Measurements from ENCODE around the gene INTS11. TPM values are rescaled to one million over a fixed set of nuclear protein-coding genes. Genes with fewer than 3 reads are reported as not detected.

The INTS11 gene
- total RNA-seq, 1 donor from 2014 or later, result 27.1 TPM

GRCh38 chr1:1281533-1282321 lies 42.7 kb downstream of the INTS11 start:
- Histone ChIP-seq H3K4me3 (ENCODE audit: low read length in 3 of 3) (no peak overlapping the region), H3K36me3 (ENCODE audit: control insufficient read depth in 3 of 3, insufficient read depth in 3 of 3, low read length in 3 of 3) (no peaks in the 10 kb centered on the region), H3K9me3 (ENCODE audit: control insufficient read depth in 3 of 3, low read length in 3 of 3) (no peaks in the 10 kb centered on the region), H3K27me3 (ENCODE audit: control insufficient read depth in 3 of 3, insufficient read depth in 3 of 3, low read length in 3 of 3) (peaks cover 21 to 28% (median 22%) of the 10 kb centered on the region in 3 donors), H3K27ac (ENCODE audit: low read depth, low read length) (no peak overlapping the region), H3K9ac (ENCODE audit: low read depth in 1 of 3, low read length in 3 of 3) (no peak overlapping the region), H3K4me1 (ENCODE audit: control insufficient read depth in 3 of 3, insufficient read depth in 3 of 3, low read length in 3 of 3) (peaks cover 0 to 12% (median 2%) of the 10 kb centered on the region in 3 donors)

- H3K27me3 ChIP-seq (ENCODE audit: control insufficient read depth in 3 of 3, insufficient read depth in 3 of 3, low read length in 3 of 3), result peaks cover 13 to 20% (median 14%) of the 10 kb centered on the region in 3 donors
- H3K27ac ChIP-seq (ENCODE audit: low read depth, low read length), result no peak overlapping the region
- H3K36me3 ChIP-seq (ENCODE audit: control insufficient read depth in 3 of 3, insufficient read depth in 3 of 3, low read length in 3 of 3), result no peaks in the 10 kb centered on the region
- no peak overlapping the region for H3K9ac ChIP-seq (ENCODE audit: low read depth in 1 of 3, low read length in 3 of 3)
- no peak overlapping the region for H3K4me3 ChIP-seq (ENCODE audit: low read length in 3 of 3)
- peaks cover 0 to 12% (median 2%) of the 10 kb centered on the region in 3 donors for H3K4me1 ChIP-seq (ENCODE audit: control insufficient read depth in 3 of 3, insufficient read depth in 3 of 3, low read length in 3 of 3)
- H3K9me3 ChIP-seq (ENCODE audit: control insufficient read depth in 3 of 3, low read length in 3 of 3), result no peaks in the 10 kb centered on the region
Observed at GRCh38 chr1:1280782-1281481, 43.5 kb downstream of the INTS11 start.

- H3K36me3 ChIP-seq (ENCODE audit: control insufficient read depth in 3 of 3, insufficient read depth in 3 of 3, low read length in 3 of 3), result no peaks in the 10 kb centered on the region
- no peaks in the 10 kb centered on the region for H3K9me3 ChIP-seq (ENCODE audit: control insufficient read depth in 3 of 3, low read length in 3 of 3)
- no peak overlapping the region for H3K4me3 ChIP-seq (ENCODE audit: low read length in 3 of 3)
- peaks cover 0 to 4% (median 0%) of the 10 kb centered on the region in 3 donors for H3K27me3 ChIP-seq (ENCODE audit: control insufficient read depth in 3 of 3, insufficient read depth in 3 of 3, low read length in 3 of 3)
- no peak overlapping the region for H3K9ac ChIP-seq (ENCODE audit: low read depth in 1 of 3, low read length in 3 of 3)
- H3K4me1 ChIP-seq (ENCODE audit: control insufficient read depth in 3 of 3, insufficient read depth in 3 of 3, low read length in 3 of 3), result peaks cover 6 to 25% (median 11%) of the 10 kb centered on the region in 3 donors
- H3K27ac ChIP-seq (ENCODE audit: low read depth, low read length), result no peak overlapping the region
Observed at GRCh38 chr1:1279028-1279427, 45.4 kb downstream of the INTS11 start.

- Histone ChIP-seq H3K27me3 (ENCODE audit: control insufficient read depth in 3 of 3, insufficient read depth in 3 of 3, low read length in 3 of 3) (peaks cover 0 to 2% (median 0%) of the 10 kb centered on the region in 3 donors), H3K4me1 (ENCODE audit: control insufficient read depth in 3 of 3, insufficient read depth in 3 of 3, low read length in 3 of 3) (peaks cover 6 to 25% (median 11%) of the 10 kb centered on the region in 3 donors), H3K9me3 (ENCODE audit: control insufficient read depth in 3 of 3, low read length in 3 of 3) (no peaks in the 10 kb centered on the region), H3K4me3 (ENCODE audit: low read length in 3 of 3) (no peak overlapping the region), H3K27ac (ENCODE audit: low read depth, low read length) (no peak overlapping the region), H3K9ac (ENCODE audit: low read depth in 1 of 3, low read length in 3 of 3) (no peak overlapping the region), H3K36me3 (ENCODE audit: control insufficient read depth in 3 of 3, insufficient read depth in 3 of 3, low read length in 3 of 3) (no peaks in the 10 kb centered on the region)
Observed at GRCh38 chr1:1278620-1279019, 45.8 kb downstream of the INTS11 start.

- Histone ChIP-seq H3K9ac (ENCODE audit: low read depth in 1 of 3, low read length in 3 of 3) (no peak overlapping the region), H3K9me3 (ENCODE audit: control insufficient read depth in 3 of 3, low read length in 3 of 3) (no peaks in the 10 kb centered on the region), H3K27me3 (ENCODE audit: control insufficient read depth in 3 of 3, insufficient read depth in 3 of 3, low read length in 3 of 3) (no peaks in the 10 kb centered on the region), H3K36me3 (ENCODE audit: control insufficient read depth in 3 of 3, insufficient read depth in 3 of 3, low read length in 3 of 3) (peaks cover 0 to 3% (median 0%) of the 10 kb centered on the region in 3 donors), H3K4me1 (ENCODE audit: control insufficient read depth in 3 of 3, insufficient read depth in 3 of 3, low read length in 3 of 3) (peaks cover 26 to 36% (median 28%) of the 10 kb centered on the region in 3 donors), H3K4me3 (ENCODE audit: low read length in 3 of 3) (no peak overlapping the region), H3K27ac (ENCODE audit: low read depth, low read length) (no peak overlapping the region)
Observed at GRCh38 chr1:1275836-1276235, 48.6 kb downstream of the INTS11 start.

GRCh38 chr1:1274931-1275431 lies 49.5 kb downstream of the INTS11 start:
- H3K9me3 ChIP-seq (ENCODE audit: control insufficient read depth in 3 of 3, low read length in 3 of 3), result no peaks in the 10 kb centered on the region
- H3K9ac ChIP-seq (ENCODE audit: low read depth in 1 of 3, low read length in 3 of 3), result peak overlapping the region; percentile 74 to 87 (median 81)
- H3K27me3 ChIP-seq (ENCODE audit: control insufficient read depth in 3 of 3, insufficient read depth in 3 of 3, low read length in 3 of 3), result no peaks in the 10 kb centered on the region
- peak overlapping the region; percentile 83 to 93 (median 84) for H3K4me3 ChIP-seq (ENCODE audit: low read length in 3 of 3)
- H3K4me1 ChIP-seq (ENCODE audit: control insufficient read depth in 3 of 3, insufficient read depth in 3 of 3, low read length in 3 of 3), result peaks cover 35 to 44% (median 37%) of the 10 kb centered on the region in 3 donors
- peaks cover 0 to 3% (median 3%) of the 10 kb centered on the region in 3 donors for H3K36me3 ChIP-seq (ENCODE audit: control insufficient read depth in 3 of 3, insufficient read depth in 3 of 3, low read length in 3 of 3)
- H3K27ac ChIP-seq (ENCODE audit: low read depth, low read length), result no peak overlapping the region

- Histone ChIP-seq H3K4me3 (ENCODE audit: low read length in 3 of 3) (peak overlapping the region; percentile 83 to 93 (median 84)), H3K9ac (ENCODE audit: low read depth in 1 of 3, low read length in 3 of 3) (peak overlapping the region; percentile 74 to 87 (median 81)), H3K4me1 (ENCODE audit: control insufficient read depth in 3 of 3, insufficient read depth in 3 of 3, low read length in 3 of 3) (peaks cover 38 to 48% (median 40%) of the 10 kb centered on the region in 3 donors), H3K27ac (ENCODE audit: low read depth, low read length) (no peak overlapping the region), H3K36me3 (ENCODE audit: control insufficient read depth in 3 of 3, insufficient read depth in 3 of 3, low read length in 3 of 3) (peaks cover 0 to 3% (median 3%) of the 10 kb centered on the region in 3 donors), H3K27me3 (ENCODE audit: control insufficient read depth in 3 of 3, insufficient read depth in 3 of 3, low read length in 3 of 3) (no peaks in the 10 kb centered on the region), H3K9me3 (ENCODE audit: control insufficient read depth in 3 of 3, low read length in 3 of 3) (no peaks in the 10 kb centered on the region)
Observed at GRCh38 chr1:1274299-1274930, 50.0 kb downstream of the INTS11 start.

- peak within 1 kb of the TSS; percentile 90 to 98 (median 95) for H3K9ac ChIP-seq (ENCODE audit: low read depth in 1 of 3, low read length in 3 of 3)
- H3K27me3 ChIP-seq (ENCODE audit: control insufficient read depth in 3 of 3, insufficient read depth in 3 of 3, low read length in 3 of 3), result no peaks in the 10 kb centered on the region
- no peaks in the 10 kb centered on the region for H3K9me3 ChIP-seq (ENCODE audit: control insufficient read depth in 3 of 3, low read length in 3 of 3)
- H3K4me1 ChIP-seq (ENCODE audit: control insufficient read depth in 3 of 3, insufficient read depth in 3 of 3, low read length in 3 of 3), result peaks cover 38 to 48% (median 40%) of the 10 kb centered on the region in 3 donors
- peak within 1 kb of the TSS; percentile 69 for H3K27ac ChIP-seq (ENCODE audit: low read depth, low read length)
- peak within 1 kb of the TSS; percentile 86 to 93 (median 90) for H3K4me3 ChIP-seq (ENCODE audit: low read length in 3 of 3)
- peaks cover 0 to 3% (median 3%) of the 10 kb centered on the region in 3 donors for H3K36me3 ChIP-seq (ENCODE audit: control insufficient read depth in 3 of 3, insufficient read depth in 3 of 3, low read length in 3 of 3)
Observed at GRCh38 chr1:1273512-1274298, 50.8 kb downstream of the INTS11 start, which contains the start of gene UBE2J2. TSS of gene UBE2J2 (minus strand) at chr1:1273854. CDS start at chr1:1267992, 5,862 bp downstream.

- peaks cover 38 to 48% (median 40%) of the 10 kb centered on the region in 3 donors for H3K4me1 ChIP-seq (ENCODE audit: control insufficient read depth in 3 of 3, insufficient read depth in 3 of 3, low read length in 3 of 3)
- H3K27ac ChIP-seq (ENCODE audit: low read depth, low read length), result peak overlapping the region; percentile 69
Observed at GRCh38 chr1:1273209-1273511, 51.3 kb downstream of the INTS11 start.

More at GRCh38 chr1:1273209-1273511, 51.3 kb downstream of the INTS11 start:
- Histone ChIP-seq H3K9ac (ENCODE audit: low read depth in 1 of 3, low read length in 3 of 3) (peak overlapping the region; percentile 90 to 98 (median 95)), H3K4me3 (ENCODE audit: low read length in 3 of 3) (peak overlapping the region; percentile 86 to 93 (median 90)), H3K9me3 (ENCODE audit: control insufficient read depth in 3 of 3, low read length in 3 of 3) (no peaks in the 10 kb centered on the region), H3K27me3 (ENCODE audit: control insufficient read depth in 3 of 3, insufficient read depth in 3 of 3, low read length in 3 of 3) (no peaks in the 10 kb centered on the region), H3K36me3 (ENCODE audit: control insufficient read depth in 3 of 3, insufficient read depth in 3 of 3, low read length in 3 of 3) (peaks cover 2 to 5% (median 3%) of the 10 kb centered on the region in 3 donors)

Measured in skeletal muscle tissue (tissue), 4 donors.